ENCODE data around the gene MCC.

The MCC gene

DNA sequence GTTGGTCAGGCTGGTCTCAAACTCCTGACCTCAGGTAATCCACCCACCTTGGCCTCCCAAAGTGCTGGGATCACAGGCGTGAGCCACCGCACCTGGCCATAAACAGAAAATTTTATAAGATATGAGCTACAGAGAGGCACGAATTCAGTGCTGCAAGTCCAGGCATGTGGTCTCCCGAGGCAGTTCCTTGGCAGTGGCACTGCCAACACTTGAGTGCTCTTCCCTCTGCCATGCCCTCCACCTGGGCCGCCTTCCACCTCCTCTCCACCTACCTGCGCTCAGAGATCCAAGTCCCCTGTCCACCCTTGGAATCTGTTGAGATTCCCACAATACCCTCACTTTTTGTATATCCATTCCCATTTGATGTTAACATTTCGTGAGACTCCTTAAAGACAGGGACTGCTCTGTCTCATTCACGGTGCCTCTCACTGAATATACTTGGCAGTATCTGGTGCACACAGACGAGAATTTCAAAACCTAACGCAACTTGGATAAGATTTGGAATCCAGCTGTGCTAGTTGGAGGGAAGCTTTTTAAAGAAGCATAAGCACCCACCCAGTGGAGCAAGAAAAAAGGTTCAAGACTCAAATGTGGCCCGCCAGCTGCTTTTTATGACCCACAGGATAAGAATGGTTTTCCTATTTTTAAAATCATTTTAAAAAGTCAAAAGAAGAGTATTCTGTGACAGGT is 443.3 kb downstream of the MCC start:
- Histone ChIP-seq H3K9me3 (ENCODE audit: severe bottlenecking) (no peaks in the 10 kb centered on the region), H3K4me3 (ENCODE audit: low read depth, low read length) (no peak overlapping the region), H3K27me3 (ENCODE audit: insufficient read depth, low read depth, severe bottlenecking) (no peaks in the 10 kb centered on the region), H3K36me3 (peaks cover 97% of the 10 kb centered on the region), H3K27ac (peak overlapping the region; percentile 42)
- no peak for DNase-seq
- TF ChIP-seq, protein P1, sequence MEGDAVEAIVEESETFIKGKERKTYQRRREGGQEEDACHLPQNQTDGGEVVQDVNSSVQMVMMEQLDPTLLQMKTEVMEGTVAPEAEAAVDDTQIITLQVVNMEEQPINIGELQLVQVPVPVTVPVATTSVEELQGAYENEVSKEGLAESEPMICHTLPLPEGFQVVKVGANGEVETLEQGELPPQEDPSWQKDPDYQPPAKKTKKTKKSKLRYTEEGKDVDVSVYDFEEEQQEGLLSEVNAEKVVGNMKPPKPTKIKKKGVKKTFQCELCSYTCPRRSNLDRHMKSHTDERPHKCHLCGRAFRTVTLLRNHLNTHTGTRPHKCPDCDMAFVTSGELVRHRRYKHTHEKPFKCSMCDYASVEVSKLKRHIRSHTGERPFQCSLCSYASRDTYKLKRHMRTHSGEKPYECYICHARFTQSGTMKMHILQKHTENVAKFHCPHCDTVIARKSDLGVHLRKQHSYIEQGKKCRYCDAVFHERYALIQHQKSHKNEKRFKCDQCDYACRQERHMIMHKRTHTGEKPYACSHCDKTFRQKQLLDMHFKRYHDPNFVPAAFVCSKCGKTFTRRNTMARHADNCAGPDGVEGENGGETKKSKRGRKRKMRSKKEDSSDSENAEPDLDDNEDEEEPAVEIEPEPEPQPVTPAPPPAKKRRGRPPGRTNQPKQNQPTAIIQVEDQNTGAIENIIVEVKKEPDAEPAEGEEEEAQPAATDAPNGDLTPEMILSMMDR (IDR thresholded peaks at IDR 0.05; ENCODE audit: low read depth, low read length): no peak

DNA sequence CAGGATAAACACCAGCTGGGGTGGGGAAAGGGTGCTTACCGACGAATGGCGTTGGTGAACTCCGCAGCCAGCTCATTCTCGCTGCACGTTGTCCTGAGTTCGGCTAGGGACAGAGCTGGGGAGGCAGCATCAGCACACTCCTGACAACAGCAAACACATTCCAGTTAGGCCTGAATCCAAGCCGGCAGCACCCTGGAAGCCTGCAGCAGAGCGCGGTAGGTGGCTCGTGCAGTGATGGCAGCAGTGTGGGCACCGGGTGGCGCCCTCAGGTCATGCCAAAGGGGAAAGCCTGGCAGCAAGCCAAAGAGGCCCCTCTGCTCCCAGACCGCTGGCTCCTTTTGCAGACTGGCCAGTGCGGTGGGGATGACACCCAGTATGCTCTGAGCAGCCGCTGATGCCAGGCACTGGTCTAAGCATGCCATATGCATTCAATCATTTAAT is 444.7 kb downstream of the MCC start:
- Histone ChIP-seq H3K27me3 (ENCODE audit: insufficient read depth, low read depth, severe bottlenecking) (no peaks in the 10 kb centered on the region), H3K36me3 (peaks cover 96% of the 10 kb centered on the region), H3K4me3 (ENCODE audit: low read depth, low read length) (no peak overlapping the region), H3K9me3 (ENCODE audit: severe bottlenecking) (no peaks in the 10 kb centered on the region), H3K27ac (no peak overlapping the region; the same call in 1 of the 2 replicates)
- no peak for DNase-seq
- TF ChIP-seq, protein P1 (IDR thresholded peaks at IDR 0.05; ENCODE audit: low read depth, low read length): peak; percentile 27; the same call in 1 of the 2 replicates

DNA sequence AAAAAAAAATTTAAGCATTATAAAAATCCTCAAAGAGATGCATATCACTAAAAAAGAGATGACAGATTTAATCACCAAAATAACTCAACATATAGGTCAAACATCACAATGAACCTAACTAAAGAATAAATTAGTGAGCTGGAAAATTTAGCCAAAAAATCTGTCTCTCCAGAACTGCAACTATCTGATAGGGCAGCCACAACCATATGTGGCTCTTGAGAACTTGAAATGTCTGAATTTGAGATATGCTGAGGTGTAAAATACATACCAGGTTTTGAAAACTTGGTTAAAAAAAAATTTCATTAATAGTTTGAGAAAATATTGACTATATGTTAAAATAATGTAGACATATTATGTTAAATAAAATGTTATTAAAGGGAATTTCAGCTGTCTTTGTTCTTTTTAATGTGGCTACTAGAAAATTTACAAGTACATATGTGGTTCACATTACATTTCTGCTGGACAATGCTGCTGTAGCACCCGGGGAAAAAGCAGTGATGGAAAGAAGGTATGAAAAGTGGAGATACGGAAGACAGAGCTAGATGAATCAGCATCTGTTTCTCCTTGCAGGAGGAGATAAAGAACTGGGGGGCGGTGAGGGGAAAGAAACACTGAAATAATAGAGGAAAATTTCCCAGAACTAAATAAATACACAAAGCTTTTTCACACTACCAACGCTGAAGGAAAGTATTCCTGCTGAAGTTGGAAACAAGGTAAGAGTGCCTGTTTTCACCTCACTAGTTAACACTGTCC is 445.6 kb downstream of the MCC start:
- no peak for DNase-seq
- no peaks in the 10 kb centered on the region for H3K9me3 ChIP-seq (ENCODE audit: severe bottlenecking)
- TF ChIP-seq, protein P1 (IDR thresholded peaks at IDR 0.05; ENCODE audit: low read depth, low read length): no peak
- peaks cover 96% of the 10 kb centered on the region for H3K36me3 ChIP-seq
- no peaks in the 10 kb centered on the region for H3K27me3 ChIP-seq (ENCODE audit: insufficient read depth, low read depth, severe bottlenecking)
- no peak overlapping the region for H3K4me3 ChIP-seq (ENCODE audit: low read depth, low read length)
- no peak overlapping the region for H3K27ac ChIP-seq

DNA sequence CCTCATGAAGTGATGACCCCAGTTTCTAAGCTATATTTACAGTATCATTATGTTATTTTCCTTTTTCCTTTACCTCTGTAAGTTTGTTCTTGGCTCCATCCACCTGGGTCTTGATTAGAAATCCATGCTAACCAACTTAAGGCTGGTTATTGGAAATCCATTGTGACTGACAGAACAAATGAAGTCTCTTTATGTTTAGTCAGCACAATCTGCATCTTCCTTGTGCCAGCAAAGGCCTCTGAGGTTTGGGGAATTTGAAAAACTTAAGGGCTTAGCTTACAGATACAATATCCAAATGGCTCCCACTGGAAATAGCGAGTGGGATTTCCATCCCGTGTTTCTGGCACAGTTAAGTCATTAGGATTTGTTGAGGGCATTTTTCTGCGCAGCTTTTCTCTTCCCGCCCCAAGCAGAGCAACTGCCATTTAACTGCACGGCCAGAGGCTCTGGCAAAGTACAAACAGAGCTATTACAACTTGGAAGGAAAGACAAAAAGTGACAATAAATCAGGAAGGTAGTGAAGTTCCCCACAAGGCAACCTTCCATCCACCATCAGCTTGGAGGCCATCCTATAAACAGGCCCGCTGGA is 447.5 kb downstream of the MCC start:
- peaks cover 96% of the 10 kb centered on the region for H3K36me3 ChIP-seq
- no peak overlapping the region for H3K27ac ChIP-seq
- no peaks in the 10 kb centered on the region for H3K27me3 ChIP-seq (ENCODE audit: insufficient read depth, low read depth, severe bottlenecking)

DNA sequence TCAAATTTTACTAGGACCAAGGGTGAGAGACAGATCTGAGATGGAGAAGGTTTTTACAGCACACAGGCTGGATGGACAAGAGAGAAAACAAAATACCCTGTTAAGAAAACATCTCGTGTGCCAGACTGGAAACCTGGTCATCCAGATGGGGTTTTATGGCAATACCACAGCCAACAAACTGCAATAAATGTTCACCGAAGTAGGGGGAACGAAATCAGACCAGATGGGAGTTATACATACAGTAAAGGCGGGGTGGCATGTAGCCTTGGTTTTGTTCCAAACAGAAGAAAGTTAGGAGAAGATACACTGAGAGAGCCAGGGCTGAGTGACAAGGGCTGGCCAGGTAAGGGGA is 448.3 kb downstream of the MCC start:
- H3K36me3 ChIP-seq: peaks cover 96% of the 10 kb centered on the region
- TF ChIP-seq, protein P1 (IDR thresholded peaks at IDR 0.05; ENCODE audit: low read depth, low read length): no peak
- H3K9me3 ChIP-seq (ENCODE audit: severe bottlenecking): no peaks in the 10 kb centered on the region
- H3K27ac ChIP-seq: no peak overlapping the region
- DNase-seq: no peak
- no peaks in the 10 kb centered on the region for H3K27me3 ChIP-seq (ENCODE audit: insufficient read depth, low read depth, severe bottlenecking)
- H3K4me3 ChIP-seq (ENCODE audit: low read depth, low read length): no peak overlapping the region

More for the DNA sequence above, 447.5 kb downstream of the MCC start:
- Histone ChIP-seq H3K9me3 (ENCODE audit: severe bottlenecking) (no peaks in the 10 kb centered on the region), H3K4me3 (ENCODE audit: low read depth, low read length) (no peak overlapping the region)
- DNase-seq: no peak
- TF ChIP-seq, protein P1 (IDR thresholded peaks at IDR 0.05; ENCODE audit: low read depth, low read length): no peak
